GM18861 (cell line): ENCODE measurements around the gene SMIM24.
"Not testable (repeated sequence)": the region's sequence is repeated elsewhere in the genome, so short reads cannot be mapped to it uniquely, and the experiment has no call there.

Experiments used
- ATAC-seq: cut with Tn5 transposase; IDR thresholded peaks from one replicate; pipeline ENCODE4 v1.9.1; 2021; ENCODE audit not compliant: unreplicated experiment

SMIM24 gene

GRCh38 chr19:3480383-3481091 is at the start of gene SMIM24:
Gene SMIM24, minus strand, starts transcription at chr19:3480525. Its CDS starts 62 bp downstream, at chr19:3480463.
- no peak for ATAC-seq

GRCh38 chr19:3529299-3529698 is 49.0 kb upstream of the SMIM24 start:
- ATAC-seq = not testable (repeated sequence)

GRCh38 chr19:3528539-3529211 is 48.4 kb upstream of the SMIM24 start:
- no peak for ATAC-seq

- no peak for ATAC-seq
Measured at GRCh38 chr19:3528080-3528479, 47.8 kb upstream of the SMIM24 start.

- no peak for ATAC-seq
Measured at GRCh38 chr19:3527238-3527910, 47.0 kb upstream of the SMIM24 start.

GRCh38 chr19:3526507-3527237 is 46.3 kb upstream of the SMIM24 start:
- no peak for ATAC-seq

- ATAC-seq = no peak
Measured at GRCh38 chr19:3524904-3525451, 44.7 kb upstream of the SMIM24 start.

GRCh38 chr19:3524078-3524842 is 43.9 kb upstream of the SMIM24 start:
- ATAC-seq = no peak

- no peak for ATAC-seq
Measured at GRCh38 chr19:3523361-3524077, 43.2 kb upstream of the SMIM24 start.

GRCh38 chr19:3522421-3523360 is 42.4 kb upstream of the SMIM24 start:
- ATAC-seq = no peak

GRCh38 chr19:3521104-3521445 is 40.8 kb upstream of the SMIM24 start:
- no peak for ATAC-seq

GRCh38 chr19:3520166-3521103 is 40.1 kb upstream of the SMIM24 start:
- ATAC-seq = no peak

- no peak for ATAC-seq
Measured at GRCh38 chr19:3519126-3519525, 38.8 kb upstream of the SMIM24 start.

GRCh38 chr19:3518659-3519058 is 38.3 kb upstream of the SMIM24 start:
- no peak for ATAC-seq

GRCh38 chr19:3518255-3518654 is 37.9 kb upstream of the SMIM24 start:
- ATAC-seq = no peak

- ATAC-seq = no peak
Measured at GRCh38 chr19:3517638-3518037, 37.3 kb upstream of the SMIM24 start.

GRCh38 chr19:3516675-3517207 is 36.4 kb upstream of the SMIM24 start:
- no peak for ATAC-seq
